ENCODE results near the gene SH3TC1. TPM values are rescaled to one million over a fixed set of nuclear protein-coding genes. Genes with fewer than 3 reads are reported as not detected.

The SH3TC1 gene
- total and polyA plus RNA-seq, 2 of the 13 experiments (the other 11 are each of a cell fraction or from before 2014, with no cell fraction given) = 14.9 to 21.8 TPM

GRCh38 chr4:8204576-8205227 lies 5.6 kb downstream of the SH3TC1 start:
- Histone ChIP-seq H4K20me1 (ENCODE audit: insufficient read depth, low read length) (peaks cover 24% of the 10 kb centered on the region; the same call in 1 of the 2 replicates), H2AFZ (ENCODE audit: low read length) (no peak overlapping the region), H3K36me3 (replicated peaks in 1 of 2; ENCODE audit: control insufficient read depth in 1 of 2, insufficient read depth in 2 of 2, low read length in 2 of 2) (peaks cover 11 to 33% of the 10 kb centered on the region in 2 experiments; a peak in 4 of 5 replicates), H3K9me3 (ENCODE audit: low read length) (no peaks in the 10 kb centered on the region), H3K79me2 (ENCODE audit: insufficient read depth, low read length) (peaks cover 50% of the 10 kb centered on the region), H3K4me3 (replicated peaks in 1 of 3; ENCODE audit: insufficient read depth in 1 of 3, low read depth in 2 of 3, low read length in 3 of 3) (no peak overlapping the region), H3K27me3 (ENCODE audit: control insufficient read depth in 1 of 2, insufficient read depth in 2 of 2, low read length in 2 of 2) (no peaks in the 10 kb centered on the region), H3K4me2 (ENCODE audit: low read depth, low read length) (no peak overlapping the region), H3K9ac (ENCODE audit: insufficient read depth, low read depth, low read length) (no peak overlapping the region), H3K27ac (ENCODE audit: extremely low read length, insufficient read depth, low read length) (no peak overlapping the region), H3K4me1 (ENCODE audit: insufficient read depth, low read length) (peaks cover 44% of the 10 kb centered on the region)
- no peak for TF ChIP-seq GATAD1 (CRISPR knock-in tag; IDR thresholded peaks at IDR 0.05)
- peak; percentile 46 for TF ChIP-seq AGO2 (optimal IDR thresholded peaks at IDR 0.05; ENCODE audit: low read depth, low read length)
- TF ChIP-seq ZNF263 (CRISPR knock-in tag; IDR thresholded peaks at IDR 0.05) = peak; percentile 90
- peak; percentile 41; the same call in 1 of the 2 replicates for TF ChIP-seq RBFOX2 (IDR thresholded peaks at IDR 0.05; ENCODE audit: low read depth, low read length)
- no peak for TF ChIP-seq NFKB2 (CRISPR knock-in tag; IDR thresholded peaks at IDR 0.05; ENCODE audit: borderline replicate concordance)
- intact Hi-C loops (cut with micrococcal nuclease; ENCODE audit: unreplicated experiment) = no loop called here
- CTCF ChIA-PET (ENCODE audit: low intra/inter-chr PET ratio, low total read pairs) = no interaction called here
- FAIRE-seq (no peak), ATAC-seq (no peak), DNase-seq (ENCODE audit: low spot score) (no peak)
- WGBS (ENCODE audit: low lambda C conversion rate) = 99% methylated on average over 23 of the region's 31 CpGs
- POLR2A ChIA-PET = no interaction called here
- in situ Hi-C loops (cut with HindIII; ENCODE audit: extremely low pct_ligation_motif_present, low pct_unique_long_range_greater_than_20kb) = no loop called here
- BruUV-seq (replicated peaks) = no TSS peak

- no TSS peak for BruUV-seq (replicated peaks)
- CTCF ChIA-PET (ENCODE audit: low intra/inter-chr PET ratio, low total read pairs) = no interaction called here
- peaks cover 24% of the 10 kb centered on the region; the same call in 1 of the 2 replicates for H4K20me1 ChIP-seq (ENCODE audit: insufficient read depth, low read length)
- H3K4me1 ChIP-seq (ENCODE audit: insufficient read depth, low read length) = peaks cover 44% of the 10 kb centered on the region
- H3K9me3 ChIP-seq (ENCODE audit: low read length) = no peaks in the 10 kb centered on the region
- no peak overlapping the region for H2AFZ ChIP-seq (ENCODE audit: low read length)
- H3K4me3 ChIP-seq (replicated peaks in 1 of 3; ENCODE audit: insufficient read depth in 1 of 3, low read depth in 2 of 3, low read length in 3 of 3) = no peak overlapping the region
- H3K4me2 ChIP-seq (ENCODE audit: low read depth, low read length) = no peak overlapping the region
- peaks cover 13 to 37% of the 10 kb centered on the region in 2 experiments; a peak in 4 of 5 replicates for H3K36me3 ChIP-seq (replicated peaks in 1 of 2; ENCODE audit: control insufficient read depth in 1 of 2, insufficient read depth in 2 of 2, low read length in 2 of 2)
- WGBS (ENCODE audit: low lambda C conversion rate) = 91% methylated on average over 17 of the region's 19 CpGs
- DNase-seq (ENCODE audit: low spot score) (no peak), FAIRE-seq (no peak), ATAC-seq (no peak)
- peaks cover 44% of the 10 kb centered on the region for H3K79me2 ChIP-seq (ENCODE audit: insufficient read depth, low read length)
- no peaks in the 10 kb centered on the region for H3K27me3 ChIP-seq (ENCODE audit: control insufficient read depth in 1 of 2, insufficient read depth in 2 of 2, low read length in 2 of 2)
- POLR2A ChIA-PET = no interaction called here
- in situ Hi-C loops (cut with HindIII; ENCODE audit: extremely low pct_ligation_motif_present, low pct_unique_long_range_greater_than_20kb) (no loop called here), intact Hi-C loops (cut with micrococcal nuclease; ENCODE audit: unreplicated experiment) (no loop called here)
- H3K27ac ChIP-seq (ENCODE audit: extremely low read length, insufficient read depth, low read length) = no peak overlapping the region
- H3K9ac ChIP-seq (ENCODE audit: insufficient read depth, low read depth, low read length) = no peak overlapping the region
- TF ChIP-seq ZNF10 (CRISPR knock-in tag; IDR thresholded peaks at IDR 0.05; ENCODE audit: borderline replicate concordance, low read depth) (no peak), ZXDC (CRISPR knock-in tag; IDR thresholded peaks at IDR 0.05) (no peak), ZNF256 (CRISPR knock-in tag; conservative IDR thresholded peaks at IDR 0.05) (no peak), ZNF850 (CRISPR knock-in tag; conservative IDR thresholded peaks at IDR 0.05) (no peak), ZFY (CRISPR knock-in tag; IDR thresholded peaks at IDR 0.05) (no peak), E2F2 (CRISPR knock-in tag; IDR thresholded peaks at IDR 0.05; ENCODE audit: borderline replicate concordance) (no peak), ZMYM3 (CRISPR knock-in tag; IDR thresholded peaks at IDR 0.05) (no peak), THRA (CRISPR knock-in tag; IDR thresholded peaks at IDR 0.05; ENCODE audit: borderline replicate concordance) (no peak)
Measured at GRCh38 chr4:8205241-8205707, 6.2 kb downstream of the SH3TC1 start.

All from HepG2 (cell line).